Superior temporal gyrus (tissue), 1 donor: Measurements from ENCODE around the gene ERCC6L.

Experiments
- DNase-seq: peaks from one replicate; pipeline ENCODE4 v3.0.0-alpha.2; 2016; ENCODE audit errors: extremely low spot score

ERCC6L gene

GRCh38 chrX:72169008-72169728, 69.7 kb downstream of the ERCC6L start:
- DNase-seq, result no peak

GRCh38 chrX:72165551-72165950, 73.3 kb downstream of the ERCC6L start:
- DNase-seq, result no peak

- no peak for DNase-seq
Measured at GRCh38 chrX:72159769-72160168, 79.1 kb downstream of the ERCC6L start.

GRCh38 chrX:72158773-72159172, 80.1 kb downstream of the ERCC6L start:
- no peak for DNase-seq
